Measurements from ENCODE around the gene LRRC28.

The LRRC28 gene

DNA sequence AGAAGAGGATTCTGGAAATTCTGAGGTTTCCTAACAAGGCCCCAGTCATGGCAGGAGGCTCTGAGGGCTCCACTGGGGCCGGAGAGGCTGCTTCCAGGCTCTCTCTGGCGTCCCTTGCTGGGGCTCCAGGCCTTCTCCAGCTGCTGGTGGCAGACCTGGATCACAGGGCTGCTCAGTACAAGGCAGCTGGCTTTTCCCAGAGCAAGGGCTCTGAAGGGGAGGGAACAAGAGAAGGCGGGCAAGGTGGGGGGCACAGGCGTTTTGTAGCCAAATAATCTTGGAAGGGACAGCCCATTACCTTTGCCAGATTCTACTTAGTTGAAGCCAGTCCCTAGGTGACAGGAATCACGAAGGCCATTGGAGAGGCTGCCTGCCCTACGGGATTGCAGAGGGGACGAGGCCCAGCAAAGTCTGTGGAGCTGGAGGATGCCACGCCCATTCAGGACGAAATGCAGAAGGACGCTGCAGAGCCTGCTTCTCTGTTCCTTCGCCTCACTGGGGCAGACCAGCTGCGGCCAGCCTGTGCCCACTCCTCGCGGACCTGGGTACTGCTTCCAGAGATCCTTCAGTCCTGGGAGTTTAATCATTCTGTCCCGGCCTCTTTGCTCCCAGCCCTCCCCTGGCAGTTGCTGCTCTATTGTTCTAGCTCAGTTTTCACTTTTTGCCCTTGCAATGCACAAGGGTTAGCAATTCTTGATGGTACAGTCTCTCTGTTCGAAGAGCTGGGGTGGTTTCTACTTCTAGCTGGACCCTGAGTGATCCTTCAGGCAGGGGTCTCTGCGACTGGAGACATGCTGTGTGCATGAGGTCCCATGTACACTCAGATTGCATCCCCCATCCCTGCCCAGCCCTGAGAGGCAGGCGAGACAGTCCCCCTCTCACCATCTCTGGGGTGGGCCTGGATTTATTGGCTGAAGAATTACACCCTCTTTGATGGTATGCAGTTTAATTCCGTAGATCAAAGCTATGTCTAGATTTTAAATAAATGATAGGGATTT is 165.2 kb downstream of the LRRC28 start:
- DNase-seq (ENCODE audit: low read depth): no peak

DNA sequence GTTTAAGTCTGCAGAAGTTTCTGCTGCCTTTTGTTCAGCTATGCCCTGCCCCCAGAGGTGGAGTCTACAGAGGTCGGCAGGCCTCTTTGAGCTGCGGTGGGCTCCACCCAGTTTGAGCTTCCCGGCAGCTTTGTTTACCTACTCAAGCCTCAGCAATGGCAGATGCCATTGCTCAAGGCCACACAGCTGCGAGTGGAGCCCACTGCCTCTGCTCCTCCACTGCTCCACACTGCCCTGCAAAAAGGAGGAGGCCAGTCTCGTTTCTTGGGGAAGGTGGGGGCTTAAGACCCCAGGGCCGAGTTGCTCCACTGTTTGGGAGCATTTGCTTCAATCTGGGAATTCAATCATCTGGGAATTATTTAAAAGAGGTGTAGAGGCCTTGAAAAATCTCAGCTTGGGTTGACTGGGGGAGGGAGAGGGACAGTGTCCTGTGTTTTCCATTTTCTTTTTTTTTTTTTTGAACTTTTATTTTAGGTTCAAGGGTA is 169.9 kb downstream of the LRRC28 start:
- DNase-seq (ENCODE audit: low read depth): no peak

GRCh38 chr15:99421758-99422157 is 170.5 kb downstream of the LRRC28 start:
- no peak for DNase-seq (ENCODE audit: low read depth)

- DNase-seq (ENCODE audit: low read depth): no peak
Measured at GRCh38 chr15:99423186-99424130, 172.2 kb downstream of the LRRC28 start.

- DNase-seq (ENCODE audit: low read depth): no peak
Measured at GRCh38 chr15:99424131-99424571, 172.9 kb downstream of the LRRC28 start.

GRCh38 chr15:99424978-99425656 is 173.8 kb downstream of the LRRC28 start:
- DNase-seq (ENCODE audit: low read depth): peak; percentile 31

DNA sequence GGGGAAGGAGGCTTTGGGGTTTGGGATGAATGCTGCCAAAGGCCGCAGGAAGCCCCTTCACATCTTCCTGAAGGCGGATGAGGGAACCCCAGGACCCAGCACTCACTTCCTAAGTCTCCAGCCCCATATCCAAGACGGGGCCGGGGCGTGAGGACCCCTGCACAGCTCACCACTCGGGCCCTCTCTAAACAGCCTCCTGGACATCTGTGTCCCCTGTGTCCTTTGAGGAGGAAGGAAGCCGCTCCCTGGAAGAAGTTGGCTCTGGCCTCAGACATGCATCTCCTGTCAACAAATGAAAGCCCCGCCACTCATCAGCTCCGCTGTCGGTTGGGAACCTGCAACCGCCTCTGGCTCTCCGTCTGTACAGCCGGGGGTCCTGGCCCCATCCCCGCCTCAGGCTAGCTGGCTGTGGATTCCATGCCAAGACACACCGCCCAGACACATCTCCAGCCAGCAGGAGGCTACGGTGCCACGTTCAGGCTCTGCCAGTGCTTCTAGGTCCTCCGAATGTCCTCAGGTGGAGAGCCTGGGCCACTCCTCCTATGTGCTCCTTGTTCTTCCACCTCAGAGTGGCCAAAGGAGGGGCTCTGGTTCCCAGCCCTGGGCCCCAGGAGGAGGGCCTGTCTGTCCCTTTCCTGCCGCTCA is 174.5 kb downstream of the LRRC28 start:
- no peak for DNase-seq (ENCODE audit: low read depth)

DNA sequence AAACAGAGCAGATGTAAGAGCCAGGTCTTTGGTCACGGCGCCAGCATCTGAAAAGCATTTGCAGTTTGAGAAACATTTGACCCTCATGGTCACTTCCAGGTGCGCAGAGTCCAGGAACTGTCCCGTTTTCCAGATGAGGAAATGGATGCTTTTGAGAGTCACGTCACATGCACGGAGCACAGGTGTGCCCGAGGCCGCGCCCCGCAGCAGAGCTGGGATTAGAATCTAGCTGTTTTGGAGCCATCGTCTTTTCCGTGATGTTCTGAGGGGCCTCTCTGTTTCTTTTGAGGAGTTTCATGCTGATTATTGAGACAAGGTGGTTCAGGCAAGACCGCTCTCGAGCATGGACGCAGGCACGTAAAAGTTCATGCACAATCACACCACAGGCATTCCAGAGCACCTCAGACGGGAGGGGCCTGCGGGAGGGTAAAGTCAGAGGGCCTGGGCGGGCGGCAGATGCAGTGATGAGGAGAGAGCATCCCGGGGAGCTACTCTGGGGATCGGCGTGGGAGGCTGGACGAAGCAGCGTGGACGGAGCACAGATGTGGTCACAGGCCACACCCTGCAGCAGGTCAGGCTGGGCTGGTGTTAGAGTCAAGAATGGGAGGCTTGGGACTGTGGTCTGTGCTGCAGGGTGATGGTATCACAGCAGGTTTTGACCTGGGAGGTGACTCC is 175.3 kb downstream of the LRRC28 start:
- DNase-seq (ENCODE audit: low read depth): no peak

DNA sequence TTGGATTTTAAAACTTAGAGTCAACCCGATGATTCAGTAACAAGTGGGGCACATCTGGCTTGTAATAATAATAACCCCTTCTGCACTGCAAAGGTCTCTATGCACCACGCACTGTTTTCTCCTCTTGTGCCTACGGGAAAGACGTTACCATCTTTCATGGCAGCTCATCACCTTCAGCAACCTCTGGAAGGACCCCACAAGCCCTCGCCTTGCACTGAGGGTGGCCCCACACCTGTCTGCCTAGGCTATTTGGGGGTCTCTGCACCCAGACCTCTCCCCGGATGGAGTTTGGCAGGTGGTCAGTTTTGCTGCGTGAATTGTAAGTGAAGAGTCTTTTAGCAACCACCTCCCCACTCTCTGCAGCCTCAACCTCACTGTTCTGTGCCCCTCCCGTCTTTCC is 175.9 kb downstream of the LRRC28 start:
- DNase-seq (ENCODE audit: low read depth): no peak

- DNase-seq (ENCODE audit: low read depth): no peak
Measured at GRCh38 chr15:99427668-99428361, 176.5 kb downstream of the LRRC28 start.

- DNase-seq (ENCODE audit: low read depth): no peak
Measured at GRCh38 chr15:99429681-99430081, 178.4 kb downstream of the LRRC28 start.

DNA sequence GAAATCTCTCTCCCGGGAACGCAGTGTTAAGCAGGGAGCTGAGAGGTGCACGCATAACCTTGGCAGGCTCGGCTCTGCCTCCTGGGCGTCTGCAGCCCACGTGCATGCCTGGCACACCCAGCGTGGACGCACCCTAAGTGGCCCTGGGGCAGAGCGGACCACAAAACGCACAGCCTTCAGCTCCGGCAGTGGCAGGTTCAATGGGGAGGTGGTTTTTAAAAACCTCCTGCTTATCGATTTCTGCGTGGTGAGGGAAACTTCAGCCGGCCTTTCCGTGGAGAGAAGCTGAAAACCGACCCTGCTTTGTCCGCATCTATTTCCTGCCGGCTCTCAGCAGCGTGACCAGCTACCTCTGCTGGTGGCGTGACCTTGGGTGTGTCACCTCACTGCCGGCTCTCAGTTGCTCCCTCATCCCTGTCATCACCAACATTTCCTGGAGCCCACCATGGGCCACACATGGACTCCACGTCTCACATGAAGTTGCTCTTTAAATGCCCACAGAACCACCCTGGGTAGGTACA is 179.7 kb downstream of the LRRC28 start:
- DNase-seq (ENCODE audit: low read depth): no peak

DNA sequence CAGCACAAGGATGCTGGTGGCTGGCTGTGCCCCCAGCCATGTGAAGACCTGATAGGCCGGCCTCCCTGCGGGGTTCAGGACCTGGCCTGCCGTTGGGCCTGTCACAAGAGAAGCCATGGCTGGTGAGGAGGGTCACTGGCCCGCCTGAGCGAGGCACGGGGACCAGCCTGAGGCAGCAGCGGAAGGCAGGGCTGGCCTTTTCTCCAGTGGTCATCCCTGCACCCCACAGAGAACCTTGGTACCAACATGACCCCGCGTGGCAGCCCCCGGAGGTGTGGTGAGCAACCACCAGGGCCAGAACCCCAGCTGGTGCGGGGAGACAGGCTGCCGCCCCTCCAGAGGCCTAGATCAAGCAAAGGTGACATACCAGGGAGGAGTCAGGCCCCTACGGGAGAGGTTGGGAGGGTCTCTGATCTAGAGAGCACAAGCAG is 180.4 kb downstream of the LRRC28 start:
- DNase-seq (ENCODE audit: low read depth): no peak

DNA sequence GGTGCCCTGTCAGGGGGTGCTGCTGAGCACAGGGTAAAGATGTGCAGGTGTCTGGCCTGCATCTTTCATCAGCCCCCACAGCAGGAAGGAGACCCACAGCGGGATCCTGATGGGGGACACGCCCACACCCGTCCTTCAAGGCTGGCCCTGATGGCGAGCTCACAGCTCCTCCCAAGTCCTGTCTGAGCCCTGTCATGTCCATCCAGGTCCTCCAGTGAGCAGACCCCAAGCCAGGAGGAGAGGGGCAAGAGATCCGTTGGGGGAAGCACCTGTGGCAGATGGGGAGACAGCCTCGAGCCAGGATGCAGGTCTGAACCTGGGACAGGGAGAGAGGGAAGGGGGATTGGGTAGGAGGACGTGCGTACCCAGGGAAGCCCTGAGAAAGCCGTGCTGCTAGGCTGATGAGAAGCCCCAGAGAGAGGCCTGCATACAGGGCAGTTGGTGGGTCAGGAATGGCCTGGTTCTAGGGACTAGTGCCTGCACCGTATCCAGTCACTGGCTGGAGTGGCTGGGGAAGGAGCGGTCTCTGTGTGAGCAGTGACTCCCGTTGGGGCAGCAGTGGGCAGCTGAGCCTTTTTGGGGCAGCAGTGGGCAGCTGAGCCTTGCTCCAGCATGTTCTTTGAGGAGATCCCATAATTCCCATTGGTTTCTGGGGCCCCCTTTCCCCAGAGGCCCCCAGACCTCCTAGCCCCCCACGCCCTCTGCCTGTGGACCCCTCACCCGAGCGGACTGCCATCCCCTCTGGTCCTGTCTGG is 181.2 kb downstream of the LRRC28 start:
- DNase-seq (ENCODE audit: low read depth): no peak

DNA sequence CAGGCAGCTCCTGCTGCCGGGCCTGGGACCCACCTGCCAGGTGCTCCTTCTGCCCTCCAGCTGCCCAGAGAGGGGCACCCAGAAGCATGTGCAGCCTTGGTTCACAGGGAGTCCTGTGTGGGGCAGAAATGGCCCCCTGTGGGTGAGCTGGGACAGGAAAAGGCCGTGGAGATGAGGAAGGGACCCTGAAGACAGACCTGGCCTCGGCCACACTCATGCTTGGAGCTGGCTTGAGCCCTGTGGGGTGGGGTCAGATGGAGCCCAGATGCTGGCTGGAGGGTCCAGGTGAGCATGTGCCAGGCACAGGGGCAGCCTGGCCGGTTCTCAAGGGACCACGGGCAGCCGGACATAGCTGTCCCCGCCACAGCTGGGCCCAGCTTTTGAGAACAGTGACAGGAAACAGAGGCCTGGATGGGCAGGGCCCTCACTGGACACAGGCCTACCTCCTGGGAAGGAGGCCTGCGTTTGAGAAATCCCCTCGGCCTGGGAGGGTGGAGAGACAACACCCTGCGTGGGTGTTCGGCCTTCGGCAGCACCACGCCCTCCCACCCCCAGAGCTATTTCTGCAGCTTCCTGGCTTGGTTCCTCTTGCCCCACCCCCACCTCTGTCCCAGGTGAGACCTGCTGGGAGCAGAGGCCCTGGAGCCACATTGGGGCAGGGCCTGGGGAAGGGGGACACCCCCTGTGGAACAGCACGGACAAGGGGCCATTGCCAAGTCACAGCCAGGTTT is 181.9 kb downstream of the LRRC28 start:
- DNase-seq (ENCODE audit: low read depth): no peak

- no peak for DNase-seq (ENCODE audit: low read depth)
Measured at GRCh38 chr15:99433757-99434450, 182.6 kb downstream of the LRRC28 start.

- DNase-seq (ENCODE audit: low read depth): no peak
Measured at GRCh38 chr15:99434506-99435112, 183.3 kb downstream of the LRRC28 start.

Measured in HS-5 (cell line).